Esophagus squamous epithelium (tissue), 4 donors: ENCODE results near the gene LINS1.

Experiments used
- POLR2A ChIP-seq, 4 donors: fragments of 450-650 bp; IDR thresholded peaks; one replicate each; pipeline ENCODE4 v1.6.1; 2017; ENCODE audit warnings: antibody characterized with exemption in 4 of 4, mild to moderate bottlenecking in 4 of 4, moderate library complexity in 3 of 4
- TF ChIP-seq, protein P1 (sequence below), 6 experiments: fragments of 450-650 bp in 4 of 6; fragments of 200-600 bp in 2 of 6; sonication (generic) in 2 of 6; IDR thresholded peaks; one replicate each; pipeline ENCODE4 v1.5.1; 2016 to 2019; ENCODE audit warnings: antibody characterized with exemption in 6 of 6, mild to moderate bottlenecking in 4 of 6, moderate library complexity in 4 of 6

DNA sequence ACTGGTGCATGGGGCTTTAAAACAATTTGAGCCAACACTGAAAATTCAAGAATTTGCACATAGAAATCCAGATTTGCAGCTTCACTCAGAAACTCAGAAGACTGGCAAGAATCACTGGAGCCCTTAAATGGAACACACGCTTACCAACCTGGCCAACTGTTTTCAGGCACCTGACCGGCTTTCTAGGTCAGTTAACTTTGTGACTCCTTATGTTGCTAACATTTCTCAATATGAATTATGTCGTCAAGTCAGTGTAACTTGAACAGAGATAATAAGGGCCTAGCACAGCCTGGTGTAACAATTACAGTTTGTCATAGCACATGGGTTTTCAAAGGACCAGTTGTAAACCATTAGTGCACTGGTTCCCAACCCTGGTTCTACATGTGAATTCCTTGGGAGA, 80.1 kb downstream of the LINS1 start:
- TF ChIP-seq, protein P1, sequence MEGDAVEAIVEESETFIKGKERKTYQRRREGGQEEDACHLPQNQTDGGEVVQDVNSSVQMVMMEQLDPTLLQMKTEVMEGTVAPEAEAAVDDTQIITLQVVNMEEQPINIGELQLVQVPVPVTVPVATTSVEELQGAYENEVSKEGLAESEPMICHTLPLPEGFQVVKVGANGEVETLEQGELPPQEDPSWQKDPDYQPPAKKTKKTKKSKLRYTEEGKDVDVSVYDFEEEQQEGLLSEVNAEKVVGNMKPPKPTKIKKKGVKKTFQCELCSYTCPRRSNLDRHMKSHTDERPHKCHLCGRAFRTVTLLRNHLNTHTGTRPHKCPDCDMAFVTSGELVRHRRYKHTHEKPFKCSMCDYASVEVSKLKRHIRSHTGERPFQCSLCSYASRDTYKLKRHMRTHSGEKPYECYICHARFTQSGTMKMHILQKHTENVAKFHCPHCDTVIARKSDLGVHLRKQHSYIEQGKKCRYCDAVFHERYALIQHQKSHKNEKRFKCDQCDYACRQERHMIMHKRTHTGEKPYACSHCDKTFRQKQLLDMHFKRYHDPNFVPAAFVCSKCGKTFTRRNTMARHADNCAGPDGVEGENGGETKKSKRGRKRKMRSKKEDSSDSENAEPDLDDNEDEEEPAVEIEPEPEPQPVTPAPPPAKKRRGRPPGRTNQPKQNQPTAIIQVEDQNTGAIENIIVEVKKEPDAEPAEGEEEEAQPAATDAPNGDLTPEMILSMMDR (IDR thresholded peaks at IDR 0.05): no peak
- TF ChIP-seq POLR2A (IDR thresholded peaks at IDR 0.05): no peak
